GM18508 (cell line): Measurements from ENCODE around the gene MAGI3.
"Not testable (repeated sequence)": the region's sequence is repeated elsewhere in the genome, so short reads cannot be mapped to it uniquely, and the experiment has no call there.

Experiments
- ATAC-seq: cut with Tn5 transposase; IDR thresholded peaks from one replicate; pipeline ENCODE4 v1.9.1; 2021; ENCODE audit warnings: moderate number of reproducible peaks; ENCODE audit not compliant: insufficient read depth, unreplicated experiment

The MAGI3 gene

GRCh38 chr1:113438505-113439276, 48.4 kb downstream of the MAGI3 start:
- no peak for ATAC-seq

GRCh38 chr1:113439277-113439670, 49.0 kb downstream of the MAGI3 start:
- ATAC-seq, result no peak

- no peak for ATAC-seq
Measured at GRCh38 chr1:113442131-113442530, 51.8 kb downstream of the MAGI3 start.

DNA sequence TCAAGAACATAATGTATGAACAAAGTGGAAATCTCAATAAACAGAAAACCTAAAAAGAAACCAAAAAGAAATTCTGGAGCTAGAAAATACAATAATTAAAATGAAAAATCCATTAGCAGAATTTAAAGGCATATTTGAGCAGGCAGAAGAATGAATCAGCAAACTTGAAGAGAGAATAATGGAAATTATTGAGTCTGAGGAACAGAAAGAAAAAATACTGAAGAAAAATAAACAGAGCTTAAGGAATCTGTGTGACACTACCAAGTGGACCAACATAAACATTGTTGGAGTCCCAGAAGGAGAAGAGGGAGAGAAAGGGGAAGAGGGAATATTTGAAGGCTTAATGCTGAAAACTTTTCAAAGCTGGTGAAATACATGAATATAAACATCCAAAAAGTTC, 54.5 kb downstream of the MAGI3 start:
- no peak for ATAC-seq

DNA sequence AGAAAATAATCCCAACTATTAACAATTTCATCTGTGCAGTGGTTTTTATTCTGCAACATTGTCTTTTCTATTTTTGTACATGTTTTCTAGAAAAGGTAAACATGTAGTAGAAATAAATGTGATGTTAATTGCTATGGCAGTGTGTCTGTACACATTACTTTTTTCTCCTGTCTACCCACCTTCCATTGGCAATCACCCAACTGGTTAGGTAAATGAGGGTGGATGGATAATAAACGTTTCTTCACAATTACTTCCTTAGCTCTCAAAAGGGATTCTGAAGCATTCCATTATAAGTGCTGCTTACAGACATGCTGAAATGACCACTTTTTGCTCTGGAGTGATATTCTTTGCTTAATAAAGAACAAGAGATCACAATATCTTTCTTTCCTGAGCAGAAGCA, 61.4 kb downstream of the MAGI3 start:
- ATAC-seq, result no peak

- ATAC-seq, result no peak
Measured at GRCh38 chr1:113452921-113453770, 62.8 kb downstream of the MAGI3 start.

- ATAC-seq, result no peak
Measured at GRCh38 chr1:113453771-113454083, 63.4 kb downstream of the MAGI3 start.

DNA sequence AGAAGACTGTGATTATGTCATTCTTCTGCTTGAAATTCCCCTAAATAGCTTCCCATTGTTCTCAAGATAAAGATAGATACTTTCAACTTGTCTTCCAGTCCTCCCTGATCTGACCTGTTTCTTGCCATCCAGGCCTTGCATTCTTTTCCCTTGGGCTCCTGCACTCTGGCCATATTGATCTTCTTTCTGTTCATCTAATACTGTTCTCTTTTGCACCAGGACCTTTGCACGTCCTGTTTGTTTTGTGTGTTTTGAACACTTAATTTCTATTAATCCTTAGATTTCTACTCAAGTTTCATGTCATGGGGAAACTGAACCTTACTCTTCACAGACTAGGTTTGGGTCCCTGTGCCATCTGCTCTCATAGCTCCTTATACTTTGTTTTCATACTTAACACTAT, 65.1 kb downstream of the MAGI3 start:
- ATAC-seq, result no peak

GRCh38 chr1:113456967-113457366, 66.7 kb downstream of the MAGI3 start:
- no peak for ATAC-seq

DNA sequence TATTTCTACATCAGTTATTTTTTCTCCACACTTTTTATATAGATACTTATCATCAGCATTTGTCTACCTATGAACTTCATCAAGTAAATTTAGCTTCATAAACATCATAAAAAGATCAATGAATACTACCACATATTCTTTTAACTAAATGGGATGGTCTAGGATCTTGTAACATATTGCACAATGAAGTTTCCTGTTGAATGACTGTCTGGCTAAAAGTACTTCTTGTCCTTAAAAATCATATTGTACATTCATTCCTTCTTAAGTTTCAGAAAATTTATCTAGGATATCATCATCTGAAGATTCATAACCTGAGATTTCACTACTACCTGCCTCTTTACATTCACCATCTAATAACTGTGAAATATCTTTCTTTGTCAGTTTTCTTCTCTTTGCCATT, 69.0 kb downstream of the MAGI3 start:
- no peak for ATAC-seq

- no peak for ATAC-seq
Measured at GRCh38 chr1:113467991-113468390, 77.7 kb downstream of the MAGI3 start.

- ATAC-seq, result not testable (repeated sequence)
Measured at GRCh38 chr1:113478427-113479195, 88.3 kb downstream of the MAGI3 start.

DNA sequence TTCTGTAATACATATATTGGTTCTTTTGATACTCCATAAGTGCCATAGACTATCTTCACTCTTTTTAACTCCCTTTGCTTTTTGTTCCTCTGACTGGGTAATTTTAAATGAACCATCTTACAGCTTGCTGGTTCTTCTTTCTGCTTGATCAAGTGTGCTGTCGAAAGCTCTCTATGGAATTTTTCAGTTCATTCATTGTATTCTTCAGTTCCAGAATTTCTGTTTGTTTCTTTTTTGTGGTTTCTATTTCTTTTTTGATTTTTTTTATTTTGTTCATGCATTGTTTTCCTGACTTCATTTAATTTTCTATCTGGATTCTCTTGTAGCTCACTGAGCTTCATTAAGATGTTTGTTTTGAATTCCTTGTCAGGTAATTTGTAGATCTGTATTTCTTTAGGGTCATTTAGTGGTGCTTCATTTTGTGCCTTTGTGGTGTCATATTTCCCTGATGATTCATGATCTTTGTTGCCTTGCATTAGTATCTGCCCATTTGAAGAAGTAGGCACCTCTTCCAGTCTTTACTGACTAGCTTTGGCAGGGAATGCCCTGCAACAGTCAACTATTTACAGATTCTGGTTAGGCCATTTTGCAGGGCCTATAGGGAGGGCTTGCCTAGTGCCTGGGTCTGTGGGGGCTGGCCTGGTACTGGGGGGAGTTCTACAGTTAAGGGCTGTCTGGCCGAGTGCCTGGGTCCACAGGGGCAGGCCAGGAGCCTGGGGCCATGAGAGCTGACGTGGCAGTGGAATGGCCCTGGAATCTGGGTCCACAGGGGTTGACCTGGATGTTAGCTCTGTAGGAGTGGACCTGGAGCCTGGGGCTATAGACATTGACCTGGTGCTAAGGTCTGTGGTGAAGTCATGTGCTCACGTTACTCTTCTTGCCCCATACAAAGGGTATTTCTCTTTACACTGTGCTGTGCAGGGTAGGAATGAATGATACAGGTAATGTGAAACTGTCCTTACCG, 89.7 kb downstream of the MAGI3 start:
- ATAC-seq, result no peak

- not testable (repeated sequence) for ATAC-seq
Measured at GRCh38 chr1:113485131-113485530, 94.8 kb downstream of the MAGI3 start.

- ATAC-seq, result no peak
Measured at GRCh38 chr1:113488576-113489177, 98.4 kb downstream of the MAGI3 start.

GRCh38 chr1:113490384-113490783, 100.1 kb downstream of the MAGI3 start:
- ATAC-seq, result no peak

DNA sequence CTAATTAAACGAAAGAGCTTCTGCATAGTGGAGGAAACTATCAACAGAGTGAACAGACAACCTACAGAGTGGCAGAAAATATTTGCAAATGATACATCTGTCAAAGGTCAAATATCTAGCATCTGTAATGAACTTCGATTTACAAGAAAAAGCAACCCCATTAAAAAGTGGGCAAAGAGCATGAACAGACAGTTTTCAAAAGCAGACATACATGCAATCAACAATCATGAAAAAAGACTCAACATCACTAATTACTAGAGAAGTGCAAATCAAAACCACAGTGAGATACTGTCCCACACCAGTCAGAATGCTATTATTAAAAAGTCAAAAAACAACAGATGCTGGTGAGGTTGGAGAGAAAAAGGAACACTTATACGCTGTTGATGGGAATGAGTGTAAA, 103.2 kb downstream of the MAGI3 start:
- no peak for ATAC-seq

- ATAC-seq, result no peak
Measured at GRCh38 chr1:113505357-113505756, 115.0 kb downstream of the MAGI3 start.

GRCh38 chr1:113507552-113508214, 117.4 kb downstream of the MAGI3 start:
- ATAC-seq, result no peak
